Peyer's patch (tissue), 4 donors: ENCODE results near the gene ATP5MC2.

ENCODE experiments used
- CTCF ChIP-seq, 6 experiments: fragments of 450-650 bp in 4 of 6; fragments of 200-600 bp in 2 of 6; sonication (generic) in 1 of 6; IDR thresholded peaks; one replicate each; pipeline ENCODE4 v1.5.1; 2017 to 2019; ENCODE audit warnings: antibody characterized with exemption in 6 of 6, mild to moderate bottlenecking in 3 of 6, moderate library complexity in 1 of 6
- POLR2A ChIP-seq, 2 donors: fragments of 450-650 bp; IDR thresholded peaks; one replicate each; pipeline ENCODE4 v1.5.1; 2017; ENCODE audit warnings: antibody characterized with exemption in 2 of 2, mild to moderate bottlenecking in 2 of 2, moderate library complexity in 2 of 2

DNA sequence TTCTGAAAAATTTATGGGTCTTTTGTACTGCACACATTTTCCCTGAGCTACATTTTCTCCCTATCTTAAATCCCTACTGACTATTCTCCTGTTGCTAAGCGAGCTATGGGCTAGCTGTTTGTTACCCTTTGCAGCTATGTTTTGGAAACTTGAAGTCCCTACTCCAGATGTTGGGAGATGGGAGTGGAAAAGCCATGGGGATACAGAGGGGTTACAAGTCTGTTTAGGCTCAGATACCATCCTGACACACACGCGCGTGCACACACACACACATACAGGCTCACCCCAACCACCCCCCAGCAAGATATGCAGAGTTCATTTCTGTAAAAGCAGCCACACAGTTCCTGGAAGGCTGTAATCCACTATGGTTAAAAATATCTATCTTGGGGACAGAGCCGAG is 15.8 kb downstream of the ATP5MC2 start:
- no peak for TF ChIP-seq CTCF (IDR thresholded peaks at IDR 0.05)
- TF ChIP-seq POLR2A (IDR thresholded peaks at IDR 0.05), result no peak
